H9 (cell line): ENCODE measurements around the gene XPR1. TPM values are rescaled to one million over a fixed set of nuclear protein-coding genes. Genes with fewer than 3 reads are reported as not detected.

Source experiments
- DNase-seq: peaks from one replicate; pipeline ENCODE4 v3.0.0-alpha.2; 2017
- H2AFZ ChIP-seq: one replicate; pipeline ENCODE4 v1.6.1; 2013; ENCODE audit warnings: mild to moderate bottlenecking, low read length, control low read depth, moderate library complexity
- H2AK5ac ChIP-seq: 2 replicates; pipeline ENCODE4 v1.6.1; 2013; ENCODE audit warnings: low read length, control low read depth, mixed read lengths; ENCODE audit not compliant: insufficient read length
- H2BK120ac ChIP-seq: one replicate; pipeline ENCODE4 v1.6.1; 2013; ENCODE audit warnings: low read depth, mild to moderate bottlenecking, low read length, control low read depth, inconsistent platforms; ENCODE audit not compliant: poor library complexity, severe bottlenecking
- H2BK12ac ChIP-seq: 2 replicates; pipeline ENCODE4 v1.6.1; 2013; ENCODE audit warnings: low read length, control low read depth, mixed read lengths, low read depth; ENCODE audit not compliant: insufficient read length
- H2BK15ac ChIP-seq: 2 replicates; pipeline ENCODE4 v1.6.1; 2013; ENCODE audit warnings: low read depth, low read length, control low read depth
- H2BK20ac ChIP-seq: one replicate; pipeline ENCODE4 v1.6.1; 2013; ENCODE audit warnings: low read depth, mild to moderate bottlenecking, low read length, control low read depth, inconsistent platforms; ENCODE audit not compliant: poor library complexity, severe bottlenecking
- H2BK5ac ChIP-seq: 2 replicates; pipeline ENCODE4 v1.6.1; 2013; ENCODE audit warnings: low read length, control low read depth, mixed read lengths; ENCODE audit not compliant: insufficient read length
- H3K14ac ChIP-seq: 2 replicates; pipeline ENCODE4 v1.6.1; 2013; ENCODE audit warnings: low read length, control low read depth; ENCODE audit not compliant: insufficient read depth
- H3K18ac ChIP-seq: 2 replicates; pipeline ENCODE4 v1.6.1; 2013; ENCODE audit warnings: low read depth, mild to moderate bottlenecking, mixed read lengths, low read length, control low read depth; ENCODE audit not compliant: insufficient read length
- H3K23ac ChIP-seq: 2 replicates; pipeline ENCODE4 v1.6.1; 2013; ENCODE audit warnings: low read length, control low read depth, mixed read lengths, low read depth; ENCODE audit not compliant: insufficient read length
- H3K23me2 ChIP-seq: 2 replicates; pipeline ENCODE4 v1.6.1; 2013; ENCODE audit warnings: low read depth, mild to moderate bottlenecking, mixed read lengths, low read length, control low read depth; ENCODE audit not compliant: insufficient read length, poor library complexity, severe bottlenecking
- H3K27ac ChIP-seq: 2 replicates; pipeline ENCODE4 v1.5.1; 2013; ENCODE audit warnings: low read length, control low read depth, mixed read lengths, low read depth; ENCODE audit not compliant: insufficient read length
- H3K27me3 ChIP-seq: 2 replicates; pipeline ENCODE4 v1.6.1; 2013; ENCODE audit warnings: low read length, control low read depth, inconsistent platforms; ENCODE audit not compliant: insufficient read depth
- H3K4ac ChIP-seq: 2 replicates; pipeline ENCODE4 v1.6.1; 2013; ENCODE audit warnings: low read depth, mild to moderate bottlenecking, control low read depth, inconsistent platforms, low read length, moderate library complexity
- H3K4me1 ChIP-seq: 2 replicates; pipeline ENCODE4 v1.6.1; 2013; ENCODE audit warnings: low read length, control low read depth, inconsistent platforms; ENCODE audit not compliant: insufficient read depth
- H3K4me2 ChIP-seq: 2 replicates; pipeline ENCODE4 v1.6.1; 2013; ENCODE audit warnings: low read length, control low read depth, mixed read lengths; ENCODE audit not compliant: insufficient read length, insufficient read depth
- H3K56ac ChIP-seq: 2 replicates; pipeline ENCODE4 v1.6.1; 2013; ENCODE audit warnings: low read depth, mild to moderate bottlenecking, mixed read lengths, low read length, control low read depth; ENCODE audit not compliant: insufficient read length
- H3K79me1 ChIP-seq: 2 replicates; pipeline ENCODE4 v1.6.1; 2013; ENCODE audit warnings: low read depth, mild to moderate bottlenecking, moderate library complexity, low read length, control low read depth, inconsistent platforms; ENCODE audit not compliant: insufficient read depth, poor library complexity, severe bottlenecking
- H3K79me2 ChIP-seq: 2 replicates; pipeline ENCODE4 v1.6.1; 2013; ENCODE audit warnings: low read length, control low read depth, inconsistent platforms; ENCODE audit not compliant: insufficient read depth
- H3K9ac ChIP-seq: 2 replicates; pipeline ENCODE4 v1.6.1; 2013; ENCODE audit warnings: low read length, control low read depth, mixed read lengths; ENCODE audit not compliant: insufficient read length; ENCODE audit errors: extremely low read depth
- H3K9me3 ChIP-seq: one replicate; pipeline ENCODE4 v1.6.1; 2013; ENCODE audit warnings: low read depth, low read length, inconsistent platforms; ENCODE audit not compliant: control insufficient read depth
- H3T11ph ChIP-seq: one replicate; pipeline ENCODE4 v1.6.1; 2013; ENCODE audit warnings: mild to moderate bottlenecking, low read length, control low read depth, inconsistent platforms
- H4K20me1 ChIP-seq: one replicate; pipeline ENCODE4 v1.6.1; 2013; ENCODE audit not compliant: control insufficient read depth, insufficient read length, insufficient read depth
- H4K5ac ChIP-seq: 2 replicates; pipeline ENCODE4 v1.6.1; 2013; ENCODE audit warnings: low read depth, mild to moderate bottlenecking, mixed read lengths, low read length, control low read depth; ENCODE audit not compliant: insufficient read length
- H4K8ac ChIP-seq: replicated peaks from 2 replicates; pipeline ENCODE4 v1.6.1; 2013; ENCODE audit warnings: low read length, control low read depth, mixed read lengths, low read depth; ENCODE audit not compliant: insufficient read length
- H4K91ac ChIP-seq: 2 replicates; pipeline ENCODE4 v1.6.1; 2013; ENCODE audit warnings: low read depth, mild to moderate bottlenecking, moderate library complexity, mixed read lengths, low read length, control low read depth; ENCODE audit not compliant: insufficient read length
- H3K27ac Mint-ChIP-seq, 3 experiments: 2 replicates in 2 of 3; 3 replicates in 1 of 3; pipeline ENCODE4 v1.8.0; 2020 to 2021; ENCODE audit warnings: mixed read lengths in 3 of 3, mild to moderate bottlenecking in 1 of 3, moderate library complexity in 1 of 3
- H3K27me3 Mint-ChIP-seq: 2 replicates; pipeline ENCODE4 v1.8.0; 2021; ENCODE audit warnings: low read depth, mild to moderate bottlenecking, moderate library complexity, mixed read lengths
- H3K36me3 Mint-ChIP-seq, 3 experiments: 2 replicates in 2 of 3; 3 replicates in 1 of 3; pipeline ENCODE4 v1.8.0; 2020 to 2021; ENCODE audit warnings: low read depth in 3 of 3, mixed read lengths in 3 of 3; ENCODE audit not compliant: insufficient read depth in 1 of 3
- H3K4me1 Mint-ChIP-seq, 2 experiments: 2 replicates each; pipeline ENCODE4 v1.8.0; 2020; ENCODE audit warnings: mixed read lengths in 2 of 2
- H3K4me3 Mint-ChIP-seq, 2 experiments: 2 replicates in 1 of 2; 3 replicates in 1 of 2; pipeline ENCODE4 v1.8.0; 2020 to 2021; ENCODE audit warnings: mild to moderate bottlenecking in 2 of 2, mixed read lengths in 2 of 2, moderate library complexity in 1 of 2
- H3K9me3 Mint-ChIP-seq, 2 experiments: 2 replicates in 1 of 2; 3 replicates in 1 of 2; pipeline ENCODE4 v1.8.0; 2020; ENCODE audit warnings: mild to moderate bottlenecking in 2 of 2, mixed read lengths in 2 of 2, moderate library complexity in 1 of 2
- WGBS: extraction: QIAGEN DNeasy Blood & Tissue Kit; methylation state at CpG from one replicate; pipeline ENCODE4 v1.1.7; 2013; ENCODE audit warnings: missing lambda C conversion rate, low lambda C conversion rate, mixed read lengths; ENCODE audit not compliant: insufficient read length; ENCODE audit errors: extremely low coverage; 5-methylcytosine and 5-hydroxymethylcytosine counted together
- total RNA-seq: library from RNA; stranded (reverse); gene quantifications from 2 replicates; pipeline ENCODE4 v1.2.1, GENCODE V29; 2021
- TF ChIP-seq, protein P1 (sequence below): fragments of 200-600 bp; sonication (generic); conservative IDR thresholded peaks from 3 replicates; pipeline ENCODE4 v1.8.0; 2021; ENCODE audit warnings: antibody characterized with exemption, mild to moderate bottlenecking

Gene XPR1
- total RNA-seq, 1 experiment from 2014 or later = 34.1 TPM

DNA sequence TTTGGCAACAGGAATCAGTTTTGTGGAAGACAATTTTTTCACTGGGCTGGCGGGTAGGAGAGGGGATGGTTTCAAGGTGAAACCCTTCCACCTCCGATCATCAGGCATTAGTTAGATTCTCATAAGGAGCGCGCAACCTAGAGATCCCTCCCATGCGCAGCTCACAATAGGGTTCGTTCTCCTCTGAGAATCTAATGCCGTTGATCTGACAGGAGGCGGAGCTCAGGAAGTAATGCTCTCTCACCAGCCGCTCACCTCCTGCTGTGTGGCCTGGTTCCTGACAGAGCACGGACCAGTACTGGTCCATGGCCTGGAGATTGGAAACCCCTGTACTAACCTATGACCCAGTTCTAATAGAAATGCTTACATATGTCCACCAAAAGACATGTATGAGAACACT is 184.3 kb downstream of the XPR1 start:
- no peaks in the 10 kb centered on the region for H3K9me3 ChIP-seq
- H3K36me3 Mint-ChIP-seq = peaks cover 4 to 7% (median 7%) of the 10 kb centered on the region in 3 experiments; a peak in 6 of 7 replicates
- H3K27ac Mint-ChIP-seq = peak overlapping the region in 1 of 3 experiments; percentile 13; a peak in 1 of 7 replicates

More for the DNA sequence above, 184.3 kb downstream of the XPR1 start:
- H3T11ph ChIP-seq = no peak overlapping the region
- H3K4me2 ChIP-seq = no peak overlapping the region
- no peak overlapping the region for H2BK20ac ChIP-seq
- no peak overlapping the region for H4K91ac ChIP-seq
- H3K79me1 ChIP-seq = no peaks in the 10 kb centered on the region
- peaks cover 0 to 2% of the 10 kb centered on the region in 2 experiments; a peak in 1 of 5 replicates for H3K9me3 Mint-ChIP-seq
- no peak overlapping the region for H4K5ac ChIP-seq
- no peak overlapping the region for H3K4ac ChIP-seq
- H2AK5ac ChIP-seq = no peak overlapping the region
- no peak overlapping the region for H2BK15ac ChIP-seq
- no peak overlapping the region for H4K8ac ChIP-seq
- H3K79me2 ChIP-seq = no peaks in the 10 kb centered on the region
- H3K9ac ChIP-seq = no peak overlapping the region
- H2BK12ac ChIP-seq = no peak overlapping the region
- no peak overlapping the region for H2AFZ ChIP-seq
- no peaks in the 10 kb centered on the region for H4K20me1 ChIP-seq
- DNase-seq = no peak
- H3K4me1 ChIP-seq = no peaks in the 10 kb centered on the region
- no peaks in the 10 kb centered on the region for H3K23me2 ChIP-seq
- no peak overlapping the region for H2BK120ac ChIP-seq
- H3K27me3 Mint-ChIP-seq = no peaks in the 10 kb centered on the region
- peaks cover 3 to 4% of the 10 kb centered on the region in 2 experiments; a peak in 3 of 4 replicates for H3K4me1 Mint-ChIP-seq
- H3K27ac ChIP-seq = no peak overlapping the region
- no peak overlapping the region for H3K14ac ChIP-seq
- no peak overlapping the region for H2BK5ac ChIP-seq
- no peaks in the 10 kb centered on the region for H3K27me3 ChIP-seq
- no peak overlapping the region for H3K56ac ChIP-seq
- WGBS = no CpG with 5 or more reads among the region's 10 CpGs
- H3K18ac ChIP-seq = no peak overlapping the region
- H3K23ac ChIP-seq = no peak overlapping the region
- TF ChIP-seq, protein P1, sequence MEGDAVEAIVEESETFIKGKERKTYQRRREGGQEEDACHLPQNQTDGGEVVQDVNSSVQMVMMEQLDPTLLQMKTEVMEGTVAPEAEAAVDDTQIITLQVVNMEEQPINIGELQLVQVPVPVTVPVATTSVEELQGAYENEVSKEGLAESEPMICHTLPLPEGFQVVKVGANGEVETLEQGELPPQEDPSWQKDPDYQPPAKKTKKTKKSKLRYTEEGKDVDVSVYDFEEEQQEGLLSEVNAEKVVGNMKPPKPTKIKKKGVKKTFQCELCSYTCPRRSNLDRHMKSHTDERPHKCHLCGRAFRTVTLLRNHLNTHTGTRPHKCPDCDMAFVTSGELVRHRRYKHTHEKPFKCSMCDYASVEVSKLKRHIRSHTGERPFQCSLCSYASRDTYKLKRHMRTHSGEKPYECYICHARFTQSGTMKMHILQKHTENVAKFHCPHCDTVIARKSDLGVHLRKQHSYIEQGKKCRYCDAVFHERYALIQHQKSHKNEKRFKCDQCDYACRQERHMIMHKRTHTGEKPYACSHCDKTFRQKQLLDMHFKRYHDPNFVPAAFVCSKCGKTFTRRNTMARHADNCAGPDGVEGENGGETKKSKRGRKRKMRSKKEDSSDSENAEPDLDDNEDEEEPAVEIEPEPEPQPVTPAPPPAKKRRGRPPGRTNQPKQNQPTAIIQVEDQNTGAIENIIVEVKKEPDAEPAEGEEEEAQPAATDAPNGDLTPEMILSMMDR = no peak
- no peak overlapping the region for H3K4me3 Mint-ChIP-seq
